Measurements from ENCODE around the gene TBC1D22A.

TBC1D22A gene

GRCh38 chr22:47151490-47151889, 389.0 kb downstream of the TBC1D22A start:
- no peak for DNase-seq

DNA sequence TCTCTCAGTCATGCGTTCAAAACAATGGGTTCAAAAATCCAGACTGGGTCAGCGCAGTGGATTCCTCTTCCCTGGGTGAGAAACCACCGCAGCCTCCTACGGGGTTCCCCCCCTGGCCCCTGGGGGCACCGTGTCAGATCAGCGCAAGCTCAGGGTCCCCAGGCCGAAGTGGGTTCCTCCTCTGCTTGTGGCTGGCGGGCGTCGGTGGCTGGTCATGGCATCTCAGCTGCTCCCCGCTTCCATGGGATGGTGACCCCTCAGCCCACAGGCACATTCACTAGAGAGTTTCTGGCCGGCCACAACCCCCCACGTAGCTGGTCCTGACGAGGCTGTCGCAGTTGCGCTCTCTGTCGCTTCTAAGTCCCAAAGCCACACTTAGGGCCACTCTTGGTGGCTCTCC, 389.8 kb downstream of the TBC1D22A start:
- DNase-seq: no peak

GRCh38 chr22:47152938-47153337, 390.5 kb downstream of the TBC1D22A start:
- no peak for DNase-seq

DNA sequence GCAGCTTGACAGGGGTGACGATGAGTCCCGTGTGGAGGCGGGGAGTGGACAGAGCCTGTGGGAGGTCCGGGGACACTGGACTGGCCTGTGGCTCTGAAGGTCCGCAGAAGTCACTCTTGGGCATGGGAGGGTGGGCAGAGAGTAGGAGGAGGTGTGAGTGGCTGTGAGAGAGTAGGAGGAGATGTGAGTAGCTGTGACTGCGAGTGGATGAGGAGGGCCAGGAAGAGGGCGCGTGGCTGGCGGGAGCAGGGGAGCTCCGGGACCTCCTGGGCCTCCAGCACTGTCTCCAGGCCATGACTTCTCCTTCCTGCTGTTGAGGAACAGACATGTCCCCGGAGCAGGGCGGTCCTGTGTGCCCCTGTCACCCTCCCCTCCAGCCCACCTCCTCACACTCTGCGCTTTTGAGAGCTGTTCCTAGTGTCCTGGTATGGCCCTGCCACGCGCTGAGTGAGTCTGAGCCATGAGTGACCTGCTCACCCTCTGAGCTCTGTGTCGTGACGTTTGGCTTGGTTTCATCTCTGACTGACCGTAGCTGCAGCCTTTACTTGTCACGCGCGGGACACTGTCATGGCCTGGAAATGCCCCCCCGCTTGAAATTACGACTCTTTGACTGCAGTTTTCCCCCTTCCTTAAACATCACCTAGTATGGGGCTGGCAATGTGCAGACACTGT, 391.5 kb downstream of the TBC1D22A start:
- DNase-seq: no peak

GRCh38 chr22:47154621-47155081, 392.2 kb downstream of the TBC1D22A start:
- DNase-seq: no peak

DNA sequence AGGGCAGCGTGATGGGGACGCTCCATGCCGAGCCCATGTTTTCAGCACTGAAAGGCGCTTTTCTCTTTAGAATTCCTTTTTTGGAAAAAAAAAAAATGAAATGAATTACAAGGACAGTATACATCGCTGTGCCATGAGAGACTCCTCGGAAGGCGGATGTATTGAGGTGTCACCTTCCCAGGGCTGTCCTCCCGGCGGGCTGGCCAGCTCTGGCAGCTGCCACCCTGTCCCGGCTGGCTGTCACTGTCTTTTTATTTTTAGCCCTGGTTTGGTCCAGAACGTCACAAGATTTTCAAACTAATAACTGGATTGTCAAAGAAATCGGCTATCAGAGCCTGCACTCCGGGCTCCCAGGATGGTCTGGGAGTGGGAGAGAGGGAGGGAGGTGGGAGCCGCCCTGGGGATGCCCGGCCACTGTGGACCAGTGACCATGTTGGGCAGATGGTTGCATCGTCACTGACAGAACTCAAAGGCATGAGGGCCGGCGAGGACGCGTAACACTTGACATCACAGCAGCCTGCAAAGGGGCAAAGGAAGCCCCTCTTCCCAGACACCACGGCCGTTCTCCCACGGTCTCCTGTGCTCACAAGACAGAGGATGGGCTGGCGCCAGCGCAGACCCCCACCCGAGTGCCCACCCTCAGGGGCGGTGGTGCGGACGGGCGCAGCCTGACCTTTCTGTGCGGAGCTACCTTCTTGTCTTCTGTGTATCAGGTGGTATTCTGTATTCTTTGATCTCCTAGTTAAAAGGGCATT, 392.9 kb downstream of the TBC1D22A start:
- DNase-seq: no peak

DNA sequence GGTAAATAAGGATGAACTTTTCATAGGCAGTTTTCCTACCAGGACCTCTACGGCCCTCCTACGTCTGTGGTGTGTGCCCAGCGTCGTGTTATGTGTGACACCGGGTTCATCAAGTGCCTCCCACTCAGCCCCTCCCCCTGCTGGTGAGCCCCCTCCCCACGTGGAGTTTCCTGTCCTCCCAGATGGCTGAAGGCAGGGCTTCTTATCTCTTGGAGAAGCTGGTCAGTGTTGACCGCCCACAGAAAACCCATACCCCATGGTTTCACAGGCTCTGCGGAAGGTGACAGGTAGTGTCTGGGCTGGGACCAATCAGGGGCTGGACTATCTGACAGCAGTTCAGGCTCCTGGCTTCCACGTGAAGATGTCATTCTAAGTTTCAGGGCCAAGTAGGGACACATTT, 393.5 kb downstream of the TBC1D22A start:
- DNase-seq: no peak

- DNase-seq: no peak
Measured at GRCh38 chr22:47156352-47157092, 394.1 kb downstream of the TBC1D22A start.

- DNase-seq: no peak
Measured at GRCh38 chr22:47157093-47157420, 394.6 kb downstream of the TBC1D22A start.

DNA sequence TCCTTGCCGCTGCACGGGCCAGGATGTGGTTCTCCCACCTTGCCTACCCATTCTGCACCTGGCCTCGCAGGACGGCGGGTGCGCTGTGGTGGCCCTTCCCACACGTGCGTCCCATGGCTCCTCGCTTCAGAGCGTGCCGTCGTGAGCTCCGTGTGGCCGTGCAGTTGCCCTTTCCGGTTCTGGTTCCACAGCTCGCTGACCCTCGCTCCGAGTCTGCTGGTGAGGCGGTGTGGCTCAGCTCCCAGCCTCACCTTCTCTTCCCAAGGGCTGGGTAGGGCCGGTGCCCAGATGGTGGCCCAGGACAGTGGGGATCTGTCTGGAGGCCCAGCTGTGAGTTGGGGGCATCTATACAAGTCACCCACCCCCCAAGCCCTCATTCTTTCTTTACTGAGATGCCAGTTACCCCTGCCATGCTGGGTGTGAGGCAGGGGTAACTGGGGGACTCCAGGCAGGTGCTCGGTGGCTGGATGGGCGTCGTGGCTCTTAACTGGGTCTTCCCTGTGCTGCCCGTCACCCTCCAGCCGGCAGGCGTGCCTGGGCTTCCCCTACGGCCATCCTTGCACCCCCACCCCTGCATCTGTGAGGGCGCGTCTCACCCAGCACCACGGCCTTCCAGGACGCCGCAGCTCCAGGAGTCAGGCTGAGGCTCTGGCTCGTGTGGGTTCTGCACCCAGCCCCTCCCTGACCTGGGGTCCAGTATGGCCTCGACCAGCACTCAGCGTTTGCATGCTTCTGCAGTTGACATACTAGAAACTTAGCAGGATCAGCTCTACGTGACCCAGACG, 395.2 kb downstream of the TBC1D22A start:
- no peak for DNase-seq

- DNase-seq: no peak
Measured at GRCh38 chr22:47158457-47158856, 396.0 kb downstream of the TBC1D22A start.

DNA sequence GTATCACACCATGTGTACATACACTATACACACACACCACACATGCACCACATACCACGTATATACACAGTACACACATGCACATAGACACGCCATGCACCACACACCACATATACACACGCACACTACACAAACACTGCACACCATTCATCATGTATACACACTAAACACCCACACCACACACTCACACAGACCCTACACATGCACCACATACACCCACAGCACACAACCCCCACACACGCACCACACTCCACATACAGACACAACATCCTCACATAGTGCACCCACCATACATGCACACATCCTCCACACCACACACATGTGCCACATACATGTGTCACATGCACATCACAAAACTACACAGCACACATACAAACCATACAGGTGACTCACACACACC, 397.1 kb downstream of the TBC1D22A start:
- DNase-seq: no peak

GRCh38 chr22:47160141-47160541, 397.7 kb downstream of the TBC1D22A start:
- DNase-seq: no peak

DNA sequence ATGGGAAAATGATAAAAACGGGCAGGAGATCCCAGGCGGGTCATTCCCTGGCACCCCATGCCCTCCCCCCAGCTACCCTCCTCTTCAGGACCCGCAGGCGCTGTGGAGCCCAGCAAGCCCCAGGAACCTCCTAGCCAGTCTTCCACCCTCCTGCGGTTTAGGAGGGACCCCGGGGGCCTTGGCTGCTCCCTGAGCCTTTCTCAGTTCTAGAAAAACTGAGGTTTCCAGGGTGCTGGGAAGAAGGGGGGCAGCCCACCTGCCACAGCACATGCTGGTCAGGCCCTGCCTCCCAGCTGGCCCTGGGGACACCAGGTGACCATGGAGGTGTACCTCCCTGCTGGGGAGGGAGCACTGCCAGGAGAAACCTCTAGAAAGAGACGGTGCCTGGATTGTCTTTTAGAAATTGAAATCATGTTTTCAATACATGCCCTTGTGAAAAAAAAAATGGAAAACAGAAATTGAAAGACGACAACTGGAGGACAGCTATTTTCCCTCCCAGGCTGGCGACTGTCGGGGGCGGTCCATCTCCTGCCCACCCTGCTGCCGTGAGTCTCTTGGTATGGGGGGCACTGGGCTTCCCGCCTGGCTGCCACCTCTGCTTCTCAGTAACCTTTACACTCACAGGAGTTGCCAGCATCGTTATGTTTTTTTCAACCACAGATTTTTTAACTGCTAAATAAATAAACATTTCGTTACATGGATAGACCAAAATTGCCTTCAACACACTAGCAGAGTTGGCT, 398.5 kb downstream of the TBC1D22A start:
- DNase-seq: no peak

- DNase-seq: no peak
Measured at GRCh38 chr22:47161631-47162030, 399.2 kb downstream of the TBC1D22A start.

GRCh38 chr22:47162865-47163264, 400.4 kb downstream of the TBC1D22A start:
- no peak for DNase-seq

DNA sequence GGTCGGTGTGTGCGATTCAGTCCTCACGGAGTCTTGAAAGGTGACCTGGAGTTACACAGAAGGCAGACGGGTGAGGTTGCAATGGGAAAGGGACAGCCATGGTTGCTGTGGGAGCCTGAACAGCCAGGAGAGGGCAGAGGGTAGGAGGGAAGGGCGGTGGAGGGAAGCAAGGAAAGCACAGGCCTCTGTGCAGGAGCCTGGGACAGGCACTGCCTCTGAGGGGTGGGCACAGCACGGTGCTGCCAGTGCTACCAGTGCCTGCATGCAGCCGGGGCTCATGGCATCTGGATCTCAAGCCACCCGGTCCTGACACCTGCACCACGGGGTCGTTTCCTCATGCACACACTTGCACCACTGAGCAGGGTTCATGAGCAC, 401.0 kb downstream of the TBC1D22A start:
- no peak for DNase-seq

DNA sequence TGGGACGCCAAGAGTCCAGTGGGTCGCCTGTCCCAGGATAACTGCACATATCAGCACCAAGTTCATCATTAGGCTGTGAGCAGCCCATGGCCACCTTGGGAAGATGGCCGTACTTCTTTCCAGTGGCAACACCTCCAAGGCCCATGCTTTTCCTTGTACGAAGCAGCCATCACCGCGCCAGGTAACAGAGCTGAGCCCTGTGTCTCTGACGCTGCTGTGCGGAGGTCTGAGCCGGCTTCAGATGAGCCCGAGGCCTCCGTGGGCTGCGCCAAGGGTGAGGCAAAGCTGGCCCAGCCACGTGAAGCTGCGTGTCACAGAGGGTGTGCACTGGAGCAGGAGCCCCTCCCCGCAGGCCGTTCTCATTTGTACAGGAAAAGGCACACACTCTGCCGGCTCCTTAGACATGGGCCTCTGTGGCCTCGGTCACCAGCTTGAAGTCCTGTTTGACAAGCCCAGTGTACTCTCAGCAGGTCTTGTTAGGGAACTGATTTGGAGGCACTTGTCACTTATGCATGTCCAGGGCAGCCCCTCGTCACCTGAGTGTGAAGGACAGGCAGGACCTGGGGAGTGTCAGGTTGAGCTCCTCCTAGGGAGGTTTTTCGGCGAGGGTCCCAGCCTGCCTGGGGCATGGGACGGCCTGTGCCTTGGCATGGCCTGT, 401.5 kb downstream of the TBC1D22A start:
- DNase-seq: no peak

DNA sequence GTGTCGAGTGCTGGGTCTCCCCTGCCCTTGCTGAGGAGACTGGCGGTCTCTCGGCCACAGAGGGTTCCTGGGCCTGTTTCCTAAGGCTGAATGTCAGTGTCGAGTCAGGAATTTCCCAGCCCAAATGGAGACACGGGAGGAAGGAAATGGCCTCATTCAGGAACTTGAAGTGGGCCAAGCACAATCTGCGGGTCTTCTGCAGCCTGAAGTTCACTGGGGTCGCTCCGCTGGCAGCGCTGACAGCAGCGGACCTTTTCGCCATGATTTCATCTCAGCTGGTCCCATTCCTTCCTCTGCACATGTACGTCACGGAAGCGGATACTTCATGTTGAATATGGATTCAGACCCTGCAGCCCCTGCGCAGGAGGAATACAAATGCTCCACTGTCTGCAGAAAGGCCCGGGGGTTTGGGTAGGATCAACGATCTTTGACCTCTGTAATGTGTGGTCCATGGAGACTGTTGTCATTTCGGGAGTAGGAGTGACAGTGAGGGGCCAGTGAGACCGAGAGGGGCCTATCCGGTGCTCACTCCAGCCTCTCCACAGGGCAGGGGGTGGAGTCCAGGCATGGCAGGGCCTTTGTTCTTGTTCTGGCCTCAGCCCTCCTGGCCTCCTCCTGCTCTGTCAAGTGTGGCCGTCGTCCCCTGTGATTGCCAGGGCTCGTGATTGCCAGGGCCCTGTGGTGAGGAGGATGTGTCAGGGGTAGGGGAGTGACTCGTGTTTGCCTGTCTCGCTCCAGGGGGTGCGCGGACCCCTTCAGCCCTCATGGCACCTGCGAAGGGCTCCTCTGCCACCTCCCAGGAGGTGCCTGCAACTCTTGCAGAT, 402.3 kb downstream of the TBC1D22A start:
- no peak for DNase-seq

DNA sequence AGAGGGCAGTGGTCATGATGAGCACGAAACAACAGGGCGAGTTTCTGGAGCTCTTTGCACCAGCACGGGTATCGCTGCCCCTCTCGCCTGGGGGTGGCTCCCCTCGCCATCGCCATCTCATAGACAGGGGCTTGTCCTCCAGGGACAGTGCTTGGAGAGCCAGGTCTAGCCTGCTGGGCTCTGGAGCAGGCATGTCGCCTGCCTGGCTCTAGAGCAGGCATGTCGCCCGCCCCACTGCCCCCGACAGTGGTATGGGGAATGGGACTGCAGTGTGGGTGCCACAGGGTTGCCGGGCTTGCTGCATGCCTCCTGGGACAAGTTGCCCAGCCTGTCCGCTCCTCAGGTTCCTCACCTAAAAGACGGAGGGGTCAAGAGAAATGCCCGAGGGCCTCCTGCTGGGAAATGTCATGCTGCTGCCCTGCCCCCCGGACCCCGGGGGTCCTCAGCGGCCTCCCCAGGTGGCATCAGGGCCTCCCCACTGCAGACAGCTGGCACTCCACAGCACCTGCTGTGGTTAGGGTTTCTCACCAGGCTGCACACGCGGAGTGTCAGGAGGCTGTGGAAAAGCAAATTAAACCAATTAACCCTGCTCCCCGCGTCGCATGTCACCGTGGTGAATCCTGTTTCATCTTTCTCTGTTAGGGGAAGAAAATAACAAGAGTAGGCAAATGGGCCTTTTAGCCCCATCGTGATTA, 403.0 kb downstream of the TBC1D22A start:
- peak in 1 of 2 experiments; percentile 42 for DNase-seq

Data from NCI-H2081 (cell line).